MV-4-11 (cell line): ENCODE data around the gene ANO1.

Experiments used
- DNase-seq: peaks from one replicate; lab custom pipeline; 2025; lab: John Stamatoyannopoulos, UW

The ANO1 gene

DNA sequence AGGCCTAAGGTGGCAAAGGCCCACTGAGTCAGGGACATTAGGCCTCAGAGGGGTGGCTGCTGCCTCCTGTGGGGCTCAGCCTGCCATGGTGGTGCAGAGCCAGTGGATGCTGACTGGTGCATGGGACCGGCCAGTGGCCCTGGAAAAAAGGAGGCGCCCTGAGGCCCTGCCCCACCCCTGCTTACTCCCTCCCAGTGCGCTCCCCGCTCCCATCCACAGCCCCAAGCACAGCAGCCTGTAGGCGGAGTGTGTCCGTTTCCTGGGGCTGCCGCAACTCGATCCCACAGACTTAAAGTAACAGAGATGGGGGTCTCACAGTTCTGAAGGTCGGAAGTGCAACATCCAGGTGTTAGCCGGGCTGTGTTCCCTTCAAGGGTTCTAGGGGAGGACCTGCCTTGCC is 86.6 kb downstream of the ANO1 start:
- no peak for DNase-seq

DNA sequence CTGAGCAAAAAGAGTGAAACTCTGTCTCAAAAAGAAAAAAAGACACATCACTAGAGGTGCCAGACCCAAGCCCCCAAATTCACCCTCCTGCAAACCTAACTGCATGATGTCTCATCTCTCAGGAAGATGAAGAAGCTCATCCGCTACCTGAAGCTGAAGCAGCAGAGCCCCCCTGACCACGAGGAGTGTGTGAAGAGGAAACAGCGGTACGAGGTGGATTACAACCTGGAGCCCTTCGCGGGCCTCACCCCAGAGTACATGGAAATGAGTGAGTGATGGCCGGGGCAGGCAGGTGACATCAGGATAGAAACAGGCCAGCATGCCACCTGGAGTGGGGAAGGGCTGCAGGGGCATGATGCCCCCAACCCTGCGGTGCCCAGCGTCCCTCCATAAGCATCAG is 89.0 kb downstream of the ANO1 start:
- no peak for DNase-seq

DNA sequence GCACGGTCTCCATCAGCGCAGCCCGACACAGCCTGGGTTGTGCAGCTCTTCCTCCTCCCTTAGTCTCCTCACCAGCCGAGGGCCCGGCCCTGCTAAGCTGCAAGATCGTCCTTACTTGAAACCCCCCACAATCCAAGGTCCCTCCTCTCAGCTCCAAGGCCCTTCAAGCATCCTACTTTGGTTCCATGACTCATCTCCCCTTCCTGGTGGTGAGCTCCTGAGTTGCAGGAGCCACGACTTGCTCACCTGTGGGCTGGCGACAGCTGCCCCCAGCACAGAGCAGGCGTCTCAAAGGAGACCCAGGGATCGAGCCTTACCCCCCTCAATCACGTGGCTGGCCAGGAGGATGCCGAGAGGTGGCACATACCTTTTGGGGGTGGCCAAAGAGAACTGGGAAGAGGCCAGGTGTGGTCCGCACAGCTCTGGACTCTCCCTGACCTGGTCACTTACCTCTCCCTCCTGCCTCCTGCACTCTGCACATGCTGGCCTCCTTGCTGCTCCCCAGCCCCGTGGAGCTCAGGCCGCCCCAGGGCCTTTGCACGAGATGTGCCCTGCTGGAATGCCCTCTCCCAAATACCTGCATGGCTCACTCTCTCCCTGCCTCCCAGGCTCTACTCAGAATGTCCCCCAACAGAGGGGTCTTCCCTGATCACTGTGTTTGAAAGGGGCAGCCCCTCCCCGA is 89.7 kb downstream of the ANO1 start:
- DNase-seq, result no peak

DNA sequence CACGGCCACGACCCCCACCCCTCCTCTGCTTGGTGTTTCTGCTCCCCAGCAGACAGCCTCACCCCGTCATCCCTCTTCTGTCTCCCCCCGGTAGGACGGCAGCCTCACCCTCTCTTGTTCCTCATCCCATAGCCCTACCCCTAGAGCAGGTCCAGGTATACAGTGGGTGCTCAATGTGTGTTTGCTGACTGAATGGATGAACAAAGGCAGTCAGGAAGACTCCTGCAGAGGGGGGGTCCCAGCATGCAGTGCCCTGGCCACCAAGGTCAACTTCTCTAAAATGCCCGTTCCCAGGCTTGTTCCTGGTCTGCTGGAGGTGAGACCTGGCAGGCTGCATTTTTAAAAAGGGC is 90.3 kb downstream of the ANO1 start:
- DNase-seq, result no peak

DNA sequence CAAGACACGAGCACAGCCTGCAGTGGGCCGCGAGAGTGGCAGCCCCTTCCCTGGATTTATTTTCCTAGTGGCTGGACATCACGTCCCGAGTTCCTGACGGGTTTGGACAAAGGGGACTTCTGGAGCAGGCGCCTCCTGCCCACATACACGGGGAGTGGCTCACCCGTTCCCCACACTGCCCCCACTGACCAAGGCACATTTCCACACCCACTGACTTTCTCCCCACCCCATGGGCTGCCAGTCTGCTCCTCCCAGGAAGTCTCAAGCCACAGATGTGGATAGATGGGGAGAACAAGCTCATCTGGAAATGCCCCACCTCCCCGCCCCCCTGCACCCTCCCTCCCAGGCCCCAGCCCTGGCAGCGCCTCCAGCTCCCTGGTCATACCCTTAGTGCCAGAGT is 91.0 kb downstream of the ANO1 start:
- DNase-seq, result no peak

DNA sequence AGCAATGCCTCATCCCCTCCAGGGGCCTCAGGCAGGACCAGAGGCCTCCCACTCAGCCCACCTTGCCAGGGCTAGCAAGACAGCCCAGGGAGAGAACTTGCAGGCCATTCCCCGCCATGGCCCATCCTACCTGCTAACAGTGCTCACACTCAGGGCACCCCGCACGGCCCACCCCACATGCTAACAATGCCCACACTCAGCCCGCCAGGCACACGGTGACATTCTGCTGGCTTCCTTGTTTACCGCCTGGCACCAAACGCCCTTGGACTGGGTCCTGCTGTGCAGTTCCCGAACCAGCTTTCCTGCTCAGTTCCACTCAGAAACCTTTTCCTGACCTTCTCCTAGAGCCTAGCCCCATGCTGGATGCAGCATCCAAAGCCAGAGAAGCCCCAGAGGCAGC is 91.5 kb downstream of the ANO1 start:
- no peak for DNase-seq

DNA sequence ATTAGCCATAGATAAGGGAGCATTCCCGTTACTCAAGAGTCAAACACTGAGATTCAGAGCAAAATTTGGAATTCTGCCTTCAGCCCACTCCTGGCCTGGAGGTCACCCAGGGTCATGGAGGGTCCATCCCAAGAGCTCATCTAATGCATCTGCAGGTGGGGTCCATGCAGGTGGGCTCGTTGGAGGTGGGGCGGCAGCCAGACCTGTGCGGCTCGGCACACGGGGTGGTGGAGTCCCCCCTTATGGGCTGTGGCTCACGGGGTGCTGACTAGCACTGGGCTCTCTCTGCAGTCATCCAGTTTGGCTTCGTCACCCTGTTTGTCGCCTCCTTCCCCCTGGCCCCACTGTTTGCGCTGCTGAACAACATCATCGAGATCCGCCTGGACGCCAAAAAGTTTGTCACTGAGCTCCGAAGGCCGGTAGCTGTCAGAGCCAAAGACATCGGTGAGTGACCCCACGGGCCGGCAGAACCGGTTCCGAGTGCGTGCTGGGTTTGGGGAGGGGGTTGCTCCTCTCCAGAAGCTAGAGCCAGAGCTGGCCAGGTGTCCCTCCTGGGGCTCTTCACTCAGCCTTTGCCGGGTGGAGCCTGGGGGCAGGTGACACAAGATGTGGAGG is 92.6 kb downstream of the ANO1 start:
- DNase-seq, result no peak

DNA sequence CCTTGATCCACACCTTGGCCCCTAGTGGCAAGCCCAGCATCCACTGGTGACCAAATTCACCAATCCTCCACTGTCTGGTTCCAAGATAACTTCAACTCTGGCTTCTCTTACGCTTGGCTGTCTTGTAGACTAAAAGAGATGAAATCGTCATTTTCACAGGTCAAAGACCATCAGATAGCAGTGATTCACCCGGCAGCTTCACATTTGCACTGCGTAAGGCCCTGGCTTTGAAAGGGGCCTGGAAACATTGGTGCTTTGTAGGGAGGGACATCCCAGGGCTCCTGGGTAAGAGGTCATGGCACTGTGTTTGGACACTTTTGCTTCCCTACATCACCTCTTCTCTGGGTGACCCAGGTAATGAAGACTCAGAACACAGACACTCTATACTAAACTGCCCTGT is 94.9 kb downstream of the ANO1 start:
- no peak for DNase-seq

DNA sequence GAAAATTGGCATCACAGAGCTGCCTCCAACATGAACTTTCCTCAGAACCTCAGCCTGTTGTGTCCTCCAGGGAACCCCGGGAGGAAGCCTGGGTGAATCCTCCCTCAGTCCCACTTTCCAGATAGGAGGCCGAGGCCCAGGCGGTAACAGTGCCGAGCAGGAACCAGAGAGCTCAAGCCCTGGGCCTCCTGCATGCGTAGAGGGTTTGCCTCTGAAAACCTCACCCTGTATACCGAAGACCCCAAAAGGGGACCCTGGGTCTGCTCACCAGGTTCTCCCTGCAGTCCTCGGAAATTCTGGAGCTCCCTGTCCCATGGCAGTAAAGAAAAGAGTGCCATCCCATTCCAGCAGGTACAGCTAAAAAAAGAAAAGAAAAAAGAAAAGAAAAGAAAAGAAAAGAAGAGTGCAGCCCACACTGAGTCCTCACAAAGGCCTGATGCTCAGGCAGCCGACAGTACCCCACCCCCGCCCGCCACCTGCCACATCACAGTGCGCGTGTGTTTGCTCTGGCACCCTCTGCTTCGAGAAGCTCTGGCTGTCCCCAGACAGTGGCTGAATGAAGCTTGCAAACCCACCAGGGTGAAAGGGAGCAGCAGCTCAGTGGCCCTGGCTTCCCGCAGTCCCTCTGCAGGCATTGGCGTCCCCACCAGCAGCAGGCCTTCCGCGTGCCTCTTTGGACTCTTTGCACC is 96.6 kb downstream of the ANO1 start:
- no peak for DNase-seq

DNA sequence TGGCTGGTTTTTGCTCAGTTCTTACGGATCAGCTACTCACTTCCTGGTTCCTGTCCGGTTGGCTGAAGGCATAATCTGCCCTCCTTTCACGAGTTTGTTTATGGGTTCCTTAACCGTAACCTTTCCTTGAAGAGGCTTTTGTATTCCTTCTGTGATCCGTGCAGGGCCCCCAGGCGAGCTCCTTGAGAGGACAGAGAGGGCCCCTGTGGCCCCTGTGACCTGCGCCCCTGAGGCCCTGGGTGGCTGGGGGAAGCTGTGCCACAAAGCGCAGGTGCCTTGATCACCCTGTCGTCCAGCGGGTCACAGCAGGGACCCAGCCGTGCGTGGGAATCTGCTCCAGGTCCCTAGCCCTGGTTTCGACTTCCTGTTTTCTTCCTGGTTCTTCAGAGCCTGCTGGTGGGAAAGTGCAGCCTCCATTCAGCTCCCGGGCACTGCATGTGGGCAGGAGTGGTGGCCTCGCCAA is 97.2 kb downstream of the ANO1 start:
- DNase-seq, result no peak

DNA sequence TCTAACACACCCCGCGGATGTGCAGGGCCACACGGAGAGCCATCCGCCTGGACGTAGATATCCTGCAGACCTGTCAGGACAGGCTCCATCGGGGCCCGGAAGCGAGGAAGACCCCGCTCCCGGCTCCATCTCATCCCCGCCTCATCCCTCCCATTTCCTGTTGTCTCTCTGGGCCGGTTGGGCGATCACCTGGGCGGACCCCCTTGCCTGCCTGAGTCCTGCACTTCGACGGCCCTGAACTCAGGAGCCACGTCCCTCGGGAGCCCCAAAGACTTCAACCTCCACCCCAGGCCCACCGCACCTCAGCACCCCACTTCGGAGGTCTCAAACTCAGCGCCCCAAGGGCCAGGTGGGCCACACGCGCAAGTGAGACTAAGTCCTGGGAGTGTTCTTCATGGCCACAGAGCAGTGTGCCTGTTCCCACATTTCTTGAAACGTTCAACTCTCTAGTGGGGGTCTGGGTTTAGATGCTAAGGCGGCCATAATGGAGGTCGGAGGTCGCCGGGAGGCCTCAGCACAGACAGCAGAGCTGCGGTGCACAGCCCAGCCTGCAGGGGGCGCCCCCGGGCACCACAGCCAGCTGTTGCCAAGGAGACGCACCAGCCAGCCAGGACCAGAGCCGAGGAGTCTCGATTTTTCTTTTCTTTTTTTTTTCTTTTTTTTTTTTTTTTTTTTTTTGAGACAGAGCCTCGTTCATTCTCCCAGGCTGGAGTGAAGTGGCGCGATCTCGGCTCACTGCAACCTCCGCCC is 99.0 kb downstream of the ANO1 start:
- DNase-seq, result no peak

DNA sequence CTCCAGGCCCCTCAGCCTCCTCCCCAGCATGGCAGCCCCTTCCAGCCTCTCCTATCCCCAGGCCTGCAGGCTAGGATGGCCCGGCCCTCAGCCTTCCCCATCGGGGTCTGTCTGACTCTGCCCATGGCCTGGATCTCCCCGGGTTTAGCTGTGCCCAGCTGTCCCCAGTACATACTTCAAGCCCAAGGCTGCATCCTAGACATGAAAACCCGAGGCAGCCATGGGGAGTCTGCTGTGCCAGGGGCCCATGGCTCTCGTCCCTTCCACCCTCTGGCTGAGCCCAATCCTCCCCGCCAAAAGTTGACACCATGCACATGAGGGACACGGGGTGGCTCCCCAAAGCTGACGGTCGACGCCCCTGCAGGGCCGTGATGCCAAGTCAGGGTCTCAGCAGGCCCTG is 102.8 kb downstream of the ANO1 start:
- DNase-seq, result no peak

DNA sequence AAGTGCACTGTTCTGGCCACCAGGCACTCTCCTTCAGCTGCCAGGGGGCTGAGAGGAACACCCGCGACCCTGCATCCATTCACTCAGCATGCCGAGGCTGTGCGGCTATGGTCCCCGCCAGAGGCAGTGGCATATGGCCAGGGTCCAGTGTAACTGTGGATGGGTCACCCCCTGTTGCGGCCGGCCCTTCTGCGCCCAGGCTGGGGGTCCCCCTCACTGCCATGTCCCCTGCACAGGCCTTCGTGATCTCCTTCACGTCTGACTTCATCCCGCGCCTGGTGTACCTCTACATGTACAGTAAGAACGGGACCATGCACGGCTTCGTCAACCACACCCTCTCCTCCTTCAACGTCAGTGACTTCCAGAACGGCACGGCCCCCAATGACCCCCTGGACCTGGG is 104.1 kb downstream of the ANO1 start:
- no peak for DNase-seq

DNA sequence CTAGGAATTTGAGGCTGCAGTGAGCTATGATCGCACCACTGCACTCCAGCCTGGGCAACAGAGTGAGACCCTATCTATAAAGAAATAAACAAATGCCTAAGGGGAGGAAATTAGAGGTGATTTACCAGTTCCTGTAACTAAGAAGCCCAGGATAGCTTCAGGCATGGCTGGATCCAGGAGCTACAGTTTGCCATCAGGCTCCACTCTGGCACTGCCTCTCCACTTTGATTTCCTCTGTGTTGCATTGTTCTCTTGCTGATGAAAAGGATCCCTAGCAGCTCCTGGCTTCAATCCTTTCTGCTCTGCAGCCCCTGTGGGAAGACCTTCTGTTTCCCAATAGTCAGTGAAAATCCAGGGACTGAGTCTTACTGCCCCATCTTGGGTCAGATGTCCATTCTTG is 104.9 kb downstream of the ANO1 start:
- no peak for DNase-seq

DNA sequence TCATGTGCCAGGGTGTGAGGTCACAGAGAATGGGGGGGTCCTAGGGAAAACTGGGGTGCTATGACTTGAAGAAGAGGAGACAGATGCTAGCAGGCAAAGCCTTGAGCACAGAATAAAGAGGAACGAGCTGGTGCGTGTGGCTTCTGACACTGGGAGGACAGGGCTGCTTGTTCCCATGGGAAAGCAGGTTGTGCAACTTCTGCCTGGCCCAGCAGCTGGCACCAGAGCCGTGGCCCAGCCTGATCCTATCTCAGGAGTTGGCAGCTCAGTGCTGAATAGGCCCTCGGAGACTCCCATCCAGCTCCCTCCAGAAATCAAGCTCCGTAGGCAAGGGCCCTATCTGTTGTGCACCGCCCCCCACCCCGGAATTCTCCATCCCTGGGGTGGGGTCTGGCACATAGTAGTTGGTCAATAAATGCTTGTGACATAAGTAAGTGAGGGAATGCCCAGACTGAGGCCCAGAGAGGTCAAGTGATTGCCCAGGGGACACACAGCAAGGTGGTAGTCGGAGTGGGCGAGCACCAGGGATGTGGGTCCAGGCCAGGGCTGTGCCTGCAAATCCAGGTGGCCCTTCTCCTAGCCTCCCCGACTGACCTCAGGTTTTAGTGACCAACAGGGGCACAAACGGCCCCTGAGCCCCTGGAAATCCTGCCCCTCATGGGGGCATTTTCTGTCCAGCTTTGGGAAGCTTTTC is 105.5 kb downstream of the ANO1 start:
- DNase-seq, result no peak

DNA sequence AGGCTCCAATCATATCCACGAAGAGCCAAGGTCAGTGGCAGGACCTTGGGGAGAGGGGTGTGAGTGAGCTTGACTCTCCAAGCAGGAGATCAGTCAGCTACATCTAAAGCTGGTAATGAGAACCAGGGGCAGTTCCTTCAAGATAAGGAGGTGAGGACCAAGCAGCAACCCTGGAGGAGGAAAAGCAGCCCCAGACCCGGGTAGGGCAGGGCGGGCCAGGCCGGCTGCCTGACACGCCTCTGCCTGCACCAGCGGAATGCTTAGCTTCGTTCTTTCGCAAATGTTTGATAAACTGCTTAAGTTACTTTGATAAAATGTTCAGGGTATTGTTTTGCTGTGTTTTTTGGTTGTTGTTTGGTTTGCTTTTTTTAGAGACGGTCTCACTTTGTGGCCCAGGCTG is 106.3 kb downstream of the ANO1 start:
- no peak for DNase-seq

DNA sequence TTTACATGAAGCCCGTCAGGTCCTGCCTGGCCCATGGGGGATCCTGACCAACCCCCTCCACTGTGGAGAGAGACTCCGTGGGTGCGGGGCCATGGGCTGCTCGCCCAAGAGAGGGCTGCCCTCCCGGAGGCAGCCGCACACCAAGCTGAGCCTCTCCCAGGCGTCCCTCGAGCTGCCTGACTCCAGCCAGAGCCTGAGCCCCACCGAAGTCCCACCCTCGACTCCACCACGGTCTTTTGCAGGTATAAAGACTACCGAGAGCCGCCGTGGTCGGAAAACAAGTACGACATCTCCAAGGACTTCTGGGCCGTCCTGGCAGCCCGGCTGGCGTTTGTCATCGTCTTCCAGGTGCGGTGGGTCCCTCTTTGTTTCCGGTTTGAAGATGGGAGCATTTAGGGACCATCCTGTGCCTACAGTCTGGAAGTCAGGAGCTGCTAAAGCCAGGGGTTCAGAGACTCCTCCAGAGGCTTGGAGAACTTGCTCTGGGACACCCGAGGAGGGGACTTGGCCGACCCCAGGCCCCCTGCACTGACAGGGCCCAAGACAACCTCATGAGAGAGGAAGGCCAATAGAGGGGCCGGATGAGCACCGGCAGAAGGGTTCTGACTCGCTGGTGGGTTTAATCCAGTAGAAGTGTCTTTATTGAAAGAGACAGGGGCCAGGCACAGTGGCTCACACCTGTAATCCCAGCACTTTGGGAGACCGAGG is 107.4 kb downstream of the ANO1 start:
- DNase-seq, result no peak

DNA sequence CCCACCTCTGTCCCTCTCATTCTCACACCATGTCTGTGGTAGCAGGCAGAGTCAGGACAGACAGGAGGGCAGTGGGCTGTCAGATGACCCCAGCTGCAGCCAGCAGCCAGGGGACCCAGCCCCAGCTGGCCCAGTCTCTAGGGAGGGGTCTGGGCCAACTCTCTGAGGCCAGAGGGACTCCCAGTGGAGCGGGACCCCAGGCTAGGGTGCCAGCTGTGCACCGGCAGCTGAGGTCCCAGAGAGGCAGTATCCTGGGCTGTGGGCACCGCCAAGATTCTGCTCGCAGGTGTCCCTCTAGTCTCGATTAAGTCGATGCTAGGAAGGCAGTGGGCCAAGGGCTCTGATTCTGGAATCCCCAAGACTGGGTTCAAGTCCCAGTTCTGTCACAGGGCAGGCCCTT is 108.3 kb downstream of the ANO1 start:
- no peak for DNase-seq

DNA sequence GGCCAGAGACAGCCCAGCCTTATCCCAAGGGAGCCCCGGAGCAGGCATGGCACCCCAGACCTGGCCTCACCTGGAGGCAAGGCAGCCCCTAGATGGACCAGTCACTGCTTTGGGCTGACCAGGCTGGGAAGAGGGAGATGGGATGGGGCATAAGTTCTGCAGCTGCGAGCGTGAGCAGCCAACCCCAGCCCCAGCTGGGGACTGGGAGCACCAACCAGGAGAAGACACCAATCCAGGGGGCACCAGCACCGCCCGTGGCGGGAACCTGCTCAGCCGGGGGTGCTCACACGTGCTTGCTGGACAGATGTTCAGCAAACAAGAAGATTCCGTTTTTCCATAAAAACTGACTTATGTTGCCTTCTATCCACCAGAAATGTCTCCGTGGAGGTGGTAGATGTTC is 108.8 kb downstream of the ANO1 start:
- no peak for DNase-seq

DNA sequence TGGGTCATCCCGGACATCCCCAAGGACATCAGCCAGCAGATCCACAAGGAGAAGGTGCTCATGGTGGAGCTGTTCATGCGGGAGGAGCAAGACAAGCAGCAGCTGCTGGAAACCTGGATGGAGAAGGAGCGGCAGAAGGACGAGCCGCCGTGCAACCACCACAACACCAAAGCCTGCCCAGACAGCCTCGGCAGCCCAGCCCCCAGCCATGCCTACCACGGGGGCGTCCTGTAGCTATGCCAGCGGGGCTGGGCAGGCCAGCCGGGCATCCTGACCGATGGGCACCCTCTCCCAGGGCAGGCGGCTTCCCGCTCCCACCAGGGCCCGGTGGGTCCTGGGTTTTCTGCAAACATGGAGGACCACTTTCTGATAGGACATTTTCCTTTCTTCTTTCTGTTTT is 109.7 kb downstream of the ANO1 start:
- DNase-seq, result no peak

DNA sequence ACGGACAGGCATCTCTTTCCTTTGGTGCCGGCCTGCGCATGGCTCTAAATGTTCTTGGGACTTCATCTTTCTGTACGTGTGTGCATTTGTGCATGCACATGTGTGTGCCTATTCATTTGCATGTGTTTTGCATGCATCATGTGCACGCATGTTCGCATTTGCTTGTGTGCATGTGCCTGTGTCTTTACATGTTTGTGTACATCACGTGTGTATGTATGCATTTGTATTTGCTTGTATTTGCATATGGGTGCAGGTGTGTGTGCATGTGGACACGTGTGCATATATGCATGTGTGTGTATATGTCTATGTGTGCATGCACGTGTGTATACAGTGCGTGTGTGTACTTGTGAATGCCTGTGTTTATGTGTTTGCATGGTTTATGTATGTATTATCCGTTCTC is 111.5 kb downstream of the ANO1 start:
- DNase-seq, result no peak
